Stimulated activated memory B cell treated with anti-CD40 and anti-IgM and Interleukin-4, amounts not matched to agents 10 μg/mL and 1 μg/mL and 100 μg/mL, for 72 hours (primary cell): ENCODE results near the gene LNX2.

Experiments
- ATAC-seq: fragments of 150-1000 bp; cut with Tn5 transposase; 2 replicates; pipeline ENCODE4 v1.10.0; 2021
- H3K27ac Mint-ChIP-seq: one replicate; pipeline ENCODE4 v1.8.0; 2022; ENCODE audit warnings: mild to moderate bottlenecking, mixed read lengths
- H3K27me3 Mint-ChIP-seq: one replicate; pipeline ENCODE4 v1.8.0; 2022; ENCODE audit warnings: mixed read lengths
- H3K36me3 Mint-ChIP-seq: one replicate; pipeline ENCODE4 v1.8.0; 2022; ENCODE audit warnings: mixed read lengths
- H3K4me1 Mint-ChIP-seq: one replicate; pipeline ENCODE4 v1.8.0; 2022; ENCODE audit warnings: mixed read lengths
- H3K4me3 Mint-ChIP-seq: one replicate; pipeline ENCODE4 v1.8.0; 2022; ENCODE audit warnings: mild to moderate bottlenecking, moderate library complexity, mixed read lengths
- H3K9me3 Mint-ChIP-seq: one replicate; pipeline ENCODE4 v1.8.0; 2022; ENCODE audit warnings: mixed read lengths

Gene LNX2

GRCh38 chr13:27605099-27605498 lies 15.2 kb downstream of the LNX2 start:
- ATAC-seq = no peak
- no peak overlapping the region for H3K27ac Mint-ChIP-seq
- no peak overlapping the region for H3K4me3 Mint-ChIP-seq
- peaks cover 35% of the 10 kb centered on the region for H3K4me1 Mint-ChIP-seq
- peaks cover 2% of the 10 kb centered on the region for H3K9me3 Mint-ChIP-seq
- H3K36me3 Mint-ChIP-seq = peaks cover 5% of the 10 kb centered on the region
- H3K27me3 Mint-ChIP-seq = no peaks in the 10 kb centered on the region

DNA sequence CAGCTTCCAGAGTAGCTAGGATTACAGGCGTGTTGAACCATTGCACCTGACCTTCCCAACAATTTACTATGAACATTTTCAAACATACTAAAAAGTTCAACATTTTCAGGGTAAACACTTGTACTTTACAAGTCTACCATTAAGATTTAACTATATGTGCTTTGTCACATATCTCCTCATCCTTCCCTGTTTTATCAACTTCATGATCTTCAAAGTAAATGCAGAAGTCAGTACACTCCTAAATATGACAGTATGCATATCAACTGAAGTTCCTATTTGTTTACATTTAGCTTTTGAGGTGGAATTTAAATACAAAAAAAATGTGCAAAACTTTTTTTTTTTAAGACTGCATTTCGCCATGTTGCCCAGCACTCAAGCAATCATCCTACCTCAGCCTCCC lies 18.5 kb downstream of the LNX2 start:
- no peaks in the 10 kb centered on the region for H3K27me3 Mint-ChIP-seq

DNA sequence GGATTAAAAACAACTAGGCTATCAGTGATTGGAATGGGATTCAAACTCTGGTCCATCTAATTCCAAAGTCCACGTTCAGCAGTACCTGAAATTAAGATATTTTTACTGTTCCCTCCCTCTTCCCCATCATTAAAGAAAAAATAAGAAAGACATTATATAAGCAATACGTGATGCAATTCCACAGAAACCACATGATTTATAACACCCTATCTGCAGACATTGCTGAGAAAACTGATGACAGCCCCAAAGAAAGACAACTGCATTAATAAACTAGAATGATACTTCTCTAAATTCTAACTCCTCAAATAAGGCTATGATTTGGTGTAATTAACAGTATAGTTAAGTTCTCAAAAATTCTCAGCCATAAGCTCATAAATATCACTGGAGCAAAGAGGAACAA lies 19.1 kb downstream of the LNX2 start:
- peaks cover 5% of the 10 kb centered on the region for H3K36me3 Mint-ChIP-seq
- no peak for ATAC-seq
- peaks cover 13% of the 10 kb centered on the region for H3K4me1 Mint-ChIP-seq
- H3K9me3 Mint-ChIP-seq = peaks cover 2% of the 10 kb centered on the region
- no peaks in the 10 kb centered on the region for H3K27me3 Mint-ChIP-seq
- no peak overlapping the region for H3K4me3 Mint-ChIP-seq
- H3K27ac Mint-ChIP-seq = no peak overlapping the region

More for the DNA sequence above, 18.5 kb downstream of the LNX2 start:
- Mint-ChIP-seq H3K36me3 (peaks cover 5% of the 10 kb centered on the region), H3K4me3 (no peak overlapping the region), H3K4me1 (peaks cover 19% of the 10 kb centered on the region), H3K27ac (no peak overlapping the region), H3K9me3 (peaks cover 2% of the 10 kb centered on the region)
- no peak for ATAC-seq

DNA sequence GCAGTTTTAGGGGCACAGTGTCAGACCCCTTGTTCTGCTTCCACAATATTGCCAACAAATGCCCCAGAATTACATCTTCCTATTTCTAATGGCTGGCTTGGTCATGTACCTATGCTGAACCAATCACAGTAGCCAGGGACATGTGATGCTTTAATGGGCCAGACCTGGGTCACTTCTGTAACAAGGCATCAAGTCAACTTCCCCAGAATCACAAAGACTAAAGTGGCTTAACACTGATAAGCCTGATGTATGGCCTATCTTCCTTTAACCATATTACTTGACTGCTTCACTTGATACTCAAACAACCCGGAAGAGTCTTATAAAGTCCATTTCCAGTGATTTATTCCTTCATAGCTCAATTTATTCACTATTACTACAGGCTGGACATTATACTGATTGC lies 19.6 kb downstream of the LNX2 start:
- H3K4me1 Mint-ChIP-seq = peaks cover 8% of the 10 kb centered on the region
- no peak overlapping the region for H3K4me3 Mint-ChIP-seq
- no peak overlapping the region for H3K27ac Mint-ChIP-seq
- no peaks in the 10 kb centered on the region for H3K27me3 Mint-ChIP-seq
- peaks cover 5% of the 10 kb centered on the region for H3K36me3 Mint-ChIP-seq
- H3K9me3 Mint-ChIP-seq = peaks cover 2% of the 10 kb centered on the region
- ATAC-seq = no peak

GRCh38 chr13:27599845-27600553 lies 20.3 kb downstream of the LNX2 start:
- H3K4me3 Mint-ChIP-seq = no peak overlapping the region
- no peak for ATAC-seq
- H3K4me1 Mint-ChIP-seq = peaks cover 3% of the 10 kb centered on the region
- H3K27me3 Mint-ChIP-seq = no peaks in the 10 kb centered on the region
- no peak overlapping the region for H3K27ac Mint-ChIP-seq
- H3K36me3 Mint-ChIP-seq = peaks cover 5% of the 10 kb centered on the region
- H3K9me3 Mint-ChIP-seq = peaks cover 2% of the 10 kb centered on the region

GRCh38 chr13:27599096-27599495 lies 21.2 kb downstream of the LNX2 start:
- ATAC-seq = no peak
- Mint-ChIP-seq H3K4me1 (no peaks in the 10 kb centered on the region), H3K27ac (no peak overlapping the region), H3K36me3 (peaks cover 2% of the 10 kb centered on the region), H3K4me3 (no peak overlapping the region), H3K27me3 (no peaks in the 10 kb centered on the region), H3K9me3 (peaks cover under 1% of the 10 kb centered on the region)

DNA sequence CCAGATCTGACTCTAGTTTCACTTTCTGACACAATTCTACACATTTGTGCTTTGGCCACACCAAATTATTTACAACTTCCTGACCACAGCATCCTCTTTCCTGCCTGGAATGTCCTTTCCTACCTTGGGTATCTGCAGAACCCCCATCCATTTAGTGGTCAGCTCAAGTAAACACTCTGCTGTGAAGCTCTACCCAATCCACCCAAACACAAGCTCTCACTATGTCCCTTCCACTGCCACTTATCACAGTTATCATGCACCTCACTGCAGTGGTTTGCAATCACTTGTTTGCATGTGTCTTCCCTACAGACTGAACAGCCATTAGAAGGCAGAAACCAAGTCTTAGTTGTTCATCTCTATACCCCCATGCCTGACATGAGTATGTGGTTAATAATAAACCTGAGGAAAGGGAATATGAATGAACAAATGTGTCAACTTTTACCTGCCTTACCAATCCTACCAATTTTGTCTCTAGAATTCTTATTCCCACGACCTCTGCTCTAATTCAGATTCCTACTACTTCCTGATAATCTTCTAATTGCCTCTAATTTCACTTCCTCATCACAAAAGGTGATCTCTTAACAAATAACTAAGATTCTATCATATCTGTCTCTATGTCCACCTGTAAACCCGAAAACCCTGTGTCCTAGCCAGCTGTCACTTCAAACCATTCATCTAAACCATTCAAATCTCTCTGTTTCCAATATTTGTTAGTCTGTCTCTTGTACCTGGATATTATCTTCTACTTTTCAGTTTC lies 25.1 kb downstream of the LNX2 start:
- H3K36me3 Mint-ChIP-seq = no peaks in the 10 kb centered on the region
- no peak for ATAC-seq
- H3K4me3 Mint-ChIP-seq = no peak overlapping the region
- H3K9me3 Mint-ChIP-seq = no peaks in the 10 kb centered on the region
- H3K27ac Mint-ChIP-seq = no peak overlapping the region
- H3K27me3 Mint-ChIP-seq = no peaks in the 10 kb centered on the region
- H3K4me1 Mint-ChIP-seq = no peaks in the 10 kb centered on the region

DNA sequence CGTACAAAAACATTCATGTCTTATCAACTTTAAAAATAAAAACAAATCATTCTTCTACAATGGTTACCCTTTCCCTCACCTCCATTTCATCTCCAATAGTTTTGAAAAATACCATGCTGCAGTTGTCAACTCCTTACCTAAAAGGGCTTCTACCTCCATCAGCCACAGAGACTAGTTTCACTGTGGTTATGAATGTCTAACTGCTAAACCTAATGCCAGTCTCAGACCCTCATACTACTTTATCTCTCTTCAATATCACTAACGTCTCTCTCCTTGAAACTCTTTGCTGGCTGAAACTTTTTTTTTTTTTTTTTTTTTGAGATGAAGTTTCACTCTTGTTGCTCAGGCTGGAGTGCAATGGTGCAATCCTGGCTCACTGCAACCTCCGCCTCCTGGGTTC lies 27.1 kb downstream of the LNX2 start:
- Mint-ChIP-seq H3K27me3 (no peaks in the 10 kb centered on the region), H3K4me1 (no peaks in the 10 kb centered on the region), H3K36me3 (no peaks in the 10 kb centered on the region), H3K4me3 (no peak overlapping the region), H3K9me3 (peaks cover 2% of the 10 kb centered on the region), H3K27ac (no peak overlapping the region)
- ATAC-seq = no peak

DNA sequence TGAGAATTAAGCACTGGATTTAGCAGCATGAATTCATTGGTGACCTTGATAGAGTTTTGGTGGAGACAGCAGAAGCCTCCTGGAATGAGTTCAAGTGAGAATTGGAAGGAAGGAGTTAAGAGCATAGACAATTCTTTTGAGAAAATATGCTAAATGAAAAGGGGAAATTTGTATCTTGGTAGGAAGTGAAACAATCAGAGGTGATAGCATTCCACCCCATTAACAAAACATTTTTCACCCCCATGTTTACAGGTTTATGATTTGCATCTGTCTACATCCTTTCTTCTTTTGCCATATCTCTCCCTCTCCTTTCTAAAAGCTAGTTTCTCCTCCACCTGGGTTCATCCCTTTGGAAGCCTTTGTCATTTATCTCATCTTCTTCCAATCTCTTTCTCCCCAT lies 27.5 kb downstream of the LNX2 start:
- ATAC-seq = peak; percentile 36
- Mint-ChIP-seq H3K27me3 (no peaks in the 10 kb centered on the region), H3K27ac (no peak overlapping the region), H3K4me3 (no peak overlapping the region), H3K9me3 (peaks cover 3% of the 10 kb centered on the region), H3K36me3 (no peaks in the 10 kb centered on the region), H3K4me1 (no peaks in the 10 kb centered on the region)

DNA sequence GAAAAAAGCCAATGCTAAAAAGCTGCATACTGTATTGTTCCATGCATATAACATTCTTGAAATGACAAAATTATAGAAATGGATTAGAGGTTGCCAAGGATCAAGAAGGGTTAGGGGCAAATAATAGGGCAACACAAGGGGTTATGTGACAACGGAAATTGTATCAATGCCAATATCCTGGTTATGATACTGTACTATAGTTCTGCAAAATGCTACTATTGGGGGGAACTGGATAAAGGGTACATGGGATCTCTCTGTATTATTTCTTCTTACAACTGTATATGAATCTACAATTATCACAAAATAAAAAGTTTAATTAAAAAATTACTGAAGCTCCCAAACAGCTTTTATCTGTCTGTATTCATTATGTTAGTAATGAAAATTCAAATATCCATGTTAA lies 31.9 kb downstream of the LNX2 start:
- no peak overlapping the region for H3K4me3 Mint-ChIP-seq
- H3K9me3 Mint-ChIP-seq = peaks cover 3% of the 10 kb centered on the region
- H3K4me1 Mint-ChIP-seq = peaks cover 14% of the 10 kb centered on the region
- no peaks in the 10 kb centered on the region for H3K36me3 Mint-ChIP-seq
- H3K27ac Mint-ChIP-seq = no peak overlapping the region
- no peak for ATAC-seq
- H3K27me3 Mint-ChIP-seq = no peaks in the 10 kb centered on the region

- Mint-ChIP-seq H3K4me3 (no peak overlapping the region), H3K4me1 (peaks cover 16% of the 10 kb centered on the region)
- ATAC-seq = no peak
Observed at GRCh38 chr13:27587095-27587746, 33.1 kb downstream of the LNX2 start.

DNA sequence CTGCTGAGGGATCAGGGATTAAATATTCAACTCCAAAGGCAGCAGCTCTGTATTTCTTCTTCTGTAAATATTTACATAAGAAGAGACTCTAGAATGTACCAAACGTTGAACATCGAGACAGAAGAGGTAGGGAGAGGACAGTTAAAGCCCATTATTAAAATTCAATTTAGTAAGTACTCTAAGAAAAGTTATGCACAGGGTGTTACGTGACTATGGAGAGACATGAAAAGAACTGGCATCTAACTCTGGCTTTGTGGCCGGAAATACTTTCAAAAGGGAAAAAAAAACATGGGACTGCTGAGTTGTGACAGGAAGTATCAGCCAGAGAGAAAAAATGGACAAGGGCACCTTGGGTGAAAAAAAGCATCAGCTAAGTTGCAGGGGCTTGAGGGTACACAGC lies 36.7 kb downstream of the LNX2 start:
- H3K4me3 Mint-ChIP-seq = no peak overlapping the region
- H3K36me3 Mint-ChIP-seq = peaks cover 10% of the 10 kb centered on the region
- H3K27me3 Mint-ChIP-seq = no peaks in the 10 kb centered on the region
- H3K9me3 Mint-ChIP-seq = peaks cover 3% of the 10 kb centered on the region
- no peak overlapping the region for H3K27ac Mint-ChIP-seq
- ATAC-seq = no peak
- H3K4me1 Mint-ChIP-seq = peaks cover 20% of the 10 kb centered on the region

More at GRCh38 chr13:27587095-27587746, 33.1 kb downstream of the LNX2 start:
- no peaks in the 10 kb centered on the region for H3K27me3 Mint-ChIP-seq
- H3K27ac Mint-ChIP-seq = peak overlapping the region; percentile 4
- H3K36me3 Mint-ChIP-seq = no peaks in the 10 kb centered on the region
- peaks cover 3% of the 10 kb centered on the region for H3K9me3 Mint-ChIP-seq

DNA sequence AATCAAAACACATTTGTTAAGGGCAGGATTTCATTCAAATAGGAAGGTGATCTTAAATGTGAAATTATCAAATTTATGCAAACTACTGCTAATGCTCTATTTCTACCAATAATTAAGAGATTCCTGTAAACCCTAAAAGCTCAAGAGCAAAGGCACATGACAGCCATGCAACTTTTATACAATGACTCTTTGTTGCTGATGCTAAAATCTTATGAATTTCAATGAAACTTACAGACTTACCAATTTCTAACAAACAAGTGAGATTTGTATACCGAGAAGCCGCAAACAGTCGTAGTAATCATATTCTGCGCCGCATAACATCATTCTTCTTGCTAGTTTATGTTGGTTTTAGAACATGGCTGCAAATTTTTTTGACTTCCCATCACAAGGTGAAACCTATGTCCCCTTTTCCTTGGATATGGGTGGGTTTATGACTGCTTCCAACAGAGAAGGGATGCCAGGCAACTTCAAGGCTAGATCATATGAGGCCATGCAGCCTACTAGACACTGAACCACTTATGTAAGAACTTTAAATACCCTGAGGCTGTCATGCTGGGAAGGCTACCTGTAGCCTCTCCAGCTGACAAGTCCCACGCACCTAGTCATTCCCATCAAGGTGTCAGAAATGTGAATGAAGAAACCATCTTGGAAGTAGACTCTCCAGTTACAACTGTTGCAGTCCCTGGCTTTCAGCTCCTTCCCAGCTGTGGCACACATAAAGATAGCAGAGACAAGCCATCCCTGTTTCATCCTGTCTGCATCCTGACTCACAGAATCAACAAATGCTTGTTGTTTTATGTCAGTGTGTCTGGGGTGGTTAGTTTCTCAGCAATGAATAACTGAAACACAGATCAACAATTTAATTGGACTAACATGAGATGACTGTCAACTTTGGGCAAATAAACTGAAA lies 42.0 kb downstream of the LNX2 start:
- peaks cover 10% of the 10 kb centered on the region for H3K4me1 Mint-ChIP-seq
- no peak for ATAC-seq
- H3K4me3 Mint-ChIP-seq = no peak overlapping the region
- H3K36me3 Mint-ChIP-seq = peaks cover 43% of the 10 kb centered on the region
- H3K27ac Mint-ChIP-seq = no peak overlapping the region
- H3K9me3 Mint-ChIP-seq = no peaks in the 10 kb centered on the region
- H3K27me3 Mint-ChIP-seq = no peaks in the 10 kb centered on the region

GRCh38 chr13:27574661-27575060 lies 45.7 kb downstream of the LNX2 start:
- no peaks in the 10 kb centered on the region for H3K9me3 Mint-ChIP-seq
- peaks cover 12% of the 10 kb centered on the region for H3K4me1 Mint-ChIP-seq
- H3K4me3 Mint-ChIP-seq = no peak overlapping the region
- H3K27me3 Mint-ChIP-seq = no peaks in the 10 kb centered on the region
- peaks cover 40% of the 10 kb centered on the region for H3K36me3 Mint-ChIP-seq
- no peak overlapping the region for H3K27ac Mint-ChIP-seq
- ATAC-seq = no peak

DNA sequence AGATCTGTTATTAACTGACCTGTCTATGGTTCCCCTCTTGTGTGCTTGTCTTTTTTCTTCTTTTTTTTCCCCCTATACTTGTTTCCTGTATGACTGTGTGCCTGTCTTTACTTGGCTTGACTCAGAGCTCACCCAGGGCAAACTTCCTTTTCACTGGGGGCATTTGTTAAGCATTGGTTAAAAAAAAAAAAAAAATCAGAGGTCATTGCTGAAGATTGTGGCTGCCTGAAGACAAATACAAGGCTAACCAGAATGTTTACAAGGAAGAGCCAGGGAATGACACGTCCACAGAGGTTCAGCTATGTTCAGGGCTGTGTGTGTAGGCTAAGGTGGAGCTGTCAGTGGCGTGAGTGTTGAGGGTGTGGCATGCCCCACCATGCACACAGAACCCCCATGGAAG lies 47.1 kb downstream of the LNX2 start:
- Mint-ChIP-seq H3K4me3 (no peak overlapping the region), H3K36me3 (peaks cover 40% of the 10 kb centered on the region), H3K9me3 (no peaks in the 10 kb centered on the region), H3K4me1 (peaks cover 12% of the 10 kb centered on the region), H3K27ac (no peak overlapping the region), H3K27me3 (no peaks in the 10 kb centered on the region)
- no peak for ATAC-seq
